AML-193 (cell line): ENCODE data around the gene KLK15.

Experiments used
- DNase-seq, 2 experiments: peaks; one replicate each; lab custom pipeline; 2025; lab: John Stamatoyannopoulos, UW

Gene KLK15

GRCh38 chr19:50843701-50844221, 10.4 kb upstream of the KLK15 start:
- DNase-seq, result no peak

- no peak for DNase-seq
Observed at GRCh38 chr19:50843205-50843604, 9.8 kb upstream of the KLK15 start.

- no peak for DNase-seq
Observed at GRCh38 chr19:50842130-50842529, 8.8 kb upstream of the KLK15 start.

GRCh38 chr19:50839712-50840655, 6.6 kb upstream of the KLK15 start:
- DNase-seq, result no peak

GRCh38 chr19:50838239-50838638, 4.9 kb upstream of the KLK15 start:
- no peak for DNase-seq

GRCh38 chr19:50837300-50837699, 3.9 kb upstream of the KLK15 start:
- no peak for DNase-seq

GRCh38 chr19:50836543-50837195, 3.3 kb upstream of the KLK15 start:
- no peak for DNase-seq

GRCh38 chr19:50835785-50836542, 2.6 kb upstream of the KLK15 start:
- no peak for DNase-seq

- no peak for DNase-seq
Observed at GRCh38 chr19:50835103-50835784, 1.9 kb upstream of the KLK15 start.

GRCh38 chr19:50833802-50834167, 411 bp upstream of the KLK15 start:
- no peak for DNase-seq

GRCh38 chr19:50832666-50833065, 708 bp downstream of the KLK15 start:
- no peak for DNase-seq

GRCh38 chr19:50831026-50831396, 2.4 kb downstream of the KLK15 start:
- DNase-seq, result no peak

- DNase-seq, result no peak
Observed at GRCh38 chr19:50830266-50831025, 2.9 kb downstream of the KLK15 start.

GRCh38 chr19:50829801-50830200, 3.6 kb downstream of the KLK15 start:
- DNase-seq, result no peak

GRCh38 chr19:50827476-50827875, 5.9 kb downstream of the KLK15 start:
- no peak for DNase-seq

- DNase-seq, result no peak
Observed at GRCh38 chr19:50826492-50827240, 6.7 kb downstream of the KLK15 start.

GRCh38 chr19:50823389-50824042, 9.9 kb downstream of the KLK15 start, which contains the start of gene KLK1:
Gene KLK1, minus strand, starts transcription at chr19:50823787. Its CDS starts 39 bp downstream, at chr19:50823748.
- DNase-seq, result no peak

- DNase-seq, result no peak
Observed at GRCh38 chr19:50822661-50823208, 10.6 kb downstream of the KLK15 start.

- DNase-seq, result no peak
Observed at GRCh38 chr19:50821622-50822021, 11.8 kb downstream of the KLK15 start.
